GM18868 (cell line): Measurements from ENCODE around the gene CXCL6.

Experiments
- ATAC-seq: cut with Tn5 transposase; IDR thresholded peaks from one replicate; pipeline ENCODE4 v1.9.1; 2021; ENCODE audit warnings: mild to moderate bottlenecking, moderate library complexity; ENCODE audit not compliant: unreplicated experiment

Gene CXCL6

DNA sequence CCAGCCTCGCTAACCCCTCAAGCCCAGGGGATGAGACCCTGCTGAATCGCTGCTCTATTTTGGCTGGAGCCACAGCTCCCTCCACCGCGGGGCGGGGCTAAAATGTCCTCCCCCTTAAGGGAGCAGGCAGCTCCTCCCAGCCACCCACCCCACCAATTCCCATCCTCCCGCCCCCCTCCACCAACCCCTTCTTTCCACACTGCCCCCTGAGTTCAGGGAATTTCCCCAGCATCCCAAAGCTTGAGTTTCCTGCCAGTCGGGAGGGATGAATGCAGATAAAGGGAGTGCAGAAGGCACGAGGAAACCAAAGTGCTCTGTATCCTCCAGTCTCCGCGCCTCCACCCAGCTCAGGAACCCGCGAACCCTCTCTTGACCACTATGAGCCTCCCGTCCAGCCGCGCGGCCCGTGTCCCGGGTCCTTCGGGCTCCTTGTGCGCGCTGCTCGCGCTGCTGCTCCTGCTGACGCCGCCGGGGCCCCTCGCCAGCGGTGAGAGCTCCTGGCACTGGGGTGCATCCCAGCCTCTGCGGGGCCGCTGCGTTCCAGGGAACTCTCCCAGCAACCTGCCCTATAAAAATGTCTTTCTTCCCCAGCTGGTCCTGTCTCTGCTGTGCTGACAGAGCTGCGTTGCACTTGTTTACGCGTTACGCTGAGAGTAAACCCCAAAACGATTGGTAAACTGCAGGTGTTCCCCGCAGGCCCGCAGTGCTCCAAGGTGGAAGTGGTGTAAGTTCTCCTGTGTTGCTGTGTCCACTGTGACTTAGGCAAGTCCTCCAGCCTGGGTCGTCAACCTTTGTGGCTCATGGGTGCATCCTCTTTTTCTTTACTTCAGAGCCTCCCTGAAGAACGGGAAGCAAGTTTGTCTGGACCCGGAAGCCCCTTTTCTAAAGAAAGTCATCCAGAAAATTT, at the start of gene CXCL6:
Gene CXCL6, plus strand, starts transcription at position 306 of the 907 bp plus-strand sequence. Its CDS starts 73 bp downstream, at position 379.
- no peak for ATAC-seq

- ATAC-seq: no peak
These were observed 48.1 kb upstream of the CXCL6 start for GRCh38 chr4:73788411-73788810.

- no peak for ATAC-seq
These were observed 37.6 kb upstream of the CXCL6 start for GRCh38 chr4:73798842-73799241.

DNA sequence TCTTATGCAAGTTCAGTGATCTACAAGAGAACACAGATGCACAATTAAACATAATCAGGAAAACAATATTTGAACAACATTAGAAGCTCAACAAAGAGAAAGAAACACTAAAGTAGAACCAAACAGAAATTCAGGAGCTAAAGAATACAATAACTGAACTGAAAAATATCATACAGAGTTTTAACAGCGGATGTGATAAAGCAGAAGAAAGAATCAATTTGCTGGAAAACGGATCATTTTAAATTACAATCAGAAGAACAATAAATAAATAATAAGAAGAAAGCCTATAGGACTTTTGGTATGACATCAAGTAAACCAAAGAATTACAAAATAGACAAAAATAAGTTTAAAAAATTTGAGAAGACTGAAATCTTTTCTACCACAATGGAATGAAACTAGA, 36.3 kb upstream of the CXCL6 start:
- no peak for ATAC-seq

GRCh38 chr4:73801692-73802091, 34.8 kb upstream of the CXCL6 start:
- no peak for ATAC-seq

DNA sequence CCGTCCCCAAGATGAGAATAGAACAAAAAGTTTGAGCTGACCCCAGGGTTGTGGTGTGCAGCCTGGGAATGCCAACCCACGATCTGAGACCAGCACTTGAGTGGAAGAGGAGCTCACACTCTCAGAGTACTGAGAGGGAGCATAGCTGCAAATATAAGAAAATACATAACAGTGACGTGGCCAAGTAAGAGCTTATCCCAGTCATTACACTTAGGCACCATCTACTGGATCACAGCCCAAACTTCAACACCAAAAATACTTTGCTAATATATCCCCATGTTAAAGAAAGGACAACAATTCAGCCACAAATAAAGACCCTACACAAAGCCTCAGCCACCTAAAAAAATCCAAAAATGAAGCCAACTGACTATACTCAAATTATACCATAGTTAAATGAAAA, 33.3 kb upstream of the CXCL6 start:
- no peak for ATAC-seq

- no peak for ATAC-seq
These were observed 26.3 kb upstream of the CXCL6 start for GRCh38 chr4:73810191-73810590.

GRCh38 chr4:73811841-73812240, 24.6 kb upstream of the CXCL6 start:
- no peak for ATAC-seq

DNA sequence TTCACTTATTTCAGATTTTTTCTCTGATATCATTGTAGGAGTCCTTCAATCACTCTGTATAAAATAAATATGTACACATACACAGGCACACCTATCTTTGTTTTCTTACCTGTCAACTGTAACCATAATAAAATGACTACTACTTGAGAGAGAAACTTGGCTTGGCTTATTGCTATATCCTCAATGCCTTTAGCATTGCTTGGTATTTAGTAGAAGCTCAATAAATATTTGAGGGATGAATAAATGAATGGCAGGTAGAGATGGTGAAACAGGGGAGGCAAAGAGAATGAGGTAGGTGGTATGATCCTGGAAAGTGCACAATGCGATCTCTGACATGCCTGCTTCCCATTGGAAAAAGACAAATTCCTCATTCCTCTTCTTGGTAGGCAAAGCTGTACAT, 21.8 kb upstream of the CXCL6 start:
- no peak for ATAC-seq

DNA sequence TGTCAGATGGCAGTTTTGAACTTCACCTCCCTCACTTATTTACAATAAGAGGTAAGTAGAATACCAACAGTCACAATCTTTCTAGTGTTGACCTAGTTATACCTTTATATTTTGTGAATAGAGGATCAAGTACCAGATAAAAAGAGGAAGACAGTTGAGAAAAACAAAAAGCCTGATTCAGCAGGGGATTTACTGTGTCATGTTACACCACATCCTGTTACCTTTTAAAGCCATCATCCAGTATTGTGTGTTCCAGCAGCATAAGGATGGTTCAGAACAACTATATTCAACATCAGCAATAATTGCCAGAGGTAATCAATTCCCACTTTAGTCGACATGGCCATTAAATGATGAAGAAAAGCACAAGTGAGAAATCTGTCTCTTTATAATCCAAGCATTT, 21.3 kb upstream of the CXCL6 start:
- ATAC-seq: no peak

- no peak for ATAC-seq
These were observed 19.7 kb upstream of the CXCL6 start for GRCh38 chr4:73816814-73817213.

- ATAC-seq: no peak
These were observed 19.1 kb upstream of the CXCL6 start for GRCh38 chr4:73817341-73817740.

GRCh38 chr4:73821325-73821724, 15.2 kb upstream of the CXCL6 start:
- no peak for ATAC-seq

- no peak for ATAC-seq
These were observed 14.1 kb upstream of the CXCL6 start for GRCh38 chr4:73822389-73822788.

DNA sequence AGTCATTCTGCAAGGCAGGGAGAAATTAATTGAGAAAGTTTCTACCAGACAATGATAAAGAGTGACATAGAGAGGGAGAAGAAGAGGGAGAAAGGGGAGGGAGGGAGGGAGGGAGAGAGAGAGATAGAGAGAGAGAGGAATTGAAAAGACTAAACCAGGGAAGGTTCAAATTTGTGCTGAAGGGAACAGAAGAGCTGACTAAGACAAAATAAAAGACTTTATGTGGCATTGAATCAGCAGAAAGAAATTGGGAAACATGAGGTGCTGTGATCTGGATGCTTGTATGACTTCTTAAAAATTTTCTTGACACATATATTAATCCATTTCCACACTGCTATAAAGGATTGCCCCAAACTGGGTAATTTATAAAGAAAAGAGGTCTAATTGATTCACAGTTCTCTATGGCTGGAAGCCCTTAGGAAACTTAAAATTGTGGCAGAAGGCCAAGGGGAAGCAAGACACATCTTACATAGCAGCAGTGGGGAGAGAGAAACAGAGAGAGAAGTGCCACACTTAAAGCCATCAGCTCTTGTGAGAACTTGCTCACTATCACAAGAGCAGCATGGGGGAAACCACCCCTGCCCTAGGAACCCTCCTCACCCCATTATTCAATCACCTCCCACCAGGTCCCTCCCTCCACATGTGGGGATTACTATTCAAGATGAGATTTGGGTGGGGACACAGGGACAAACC, 13.5 kb upstream of the CXCL6 start:
- no peak for ATAC-seq

DNA sequence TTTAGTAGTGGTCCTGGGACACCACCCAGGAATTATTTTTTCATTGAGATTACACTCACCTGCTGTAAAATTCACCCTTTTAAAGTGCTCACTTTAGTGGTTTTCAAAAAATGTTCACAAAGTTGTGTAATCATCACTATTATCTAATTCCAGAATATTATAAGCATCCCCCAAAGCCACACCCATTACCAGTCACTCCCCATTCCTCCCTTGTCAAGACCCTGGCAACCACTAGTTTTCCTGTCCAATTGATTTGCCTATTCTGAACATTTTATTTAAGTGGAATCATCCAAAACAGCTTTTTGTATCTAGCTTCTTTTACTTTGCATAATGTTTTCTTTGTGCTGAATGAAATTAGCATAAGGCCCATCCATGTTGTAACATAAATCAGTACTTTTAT, 12.7 kb upstream of the CXCL6 start:
- no peak for ATAC-seq

DNA sequence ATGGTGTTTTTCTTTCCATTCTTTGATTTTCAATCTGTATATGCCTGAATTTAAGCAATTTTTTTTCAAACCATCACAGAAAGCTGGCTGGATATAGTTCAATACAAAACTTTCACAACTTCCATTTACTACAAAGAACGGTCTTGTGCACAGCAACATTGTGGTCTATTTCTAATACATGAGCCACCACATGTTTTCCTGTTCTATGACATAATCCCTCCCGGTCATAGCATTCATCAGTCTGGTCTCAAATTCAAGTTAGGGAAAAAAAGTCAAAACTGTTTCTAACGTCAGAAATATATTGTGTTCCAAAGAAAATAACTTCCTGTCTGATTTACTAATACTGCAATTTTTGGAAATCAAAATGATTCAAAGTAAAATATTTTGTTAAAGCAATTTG, 7.5 kb upstream of the CXCL6 start:
- ATAC-seq: no peak

DNA sequence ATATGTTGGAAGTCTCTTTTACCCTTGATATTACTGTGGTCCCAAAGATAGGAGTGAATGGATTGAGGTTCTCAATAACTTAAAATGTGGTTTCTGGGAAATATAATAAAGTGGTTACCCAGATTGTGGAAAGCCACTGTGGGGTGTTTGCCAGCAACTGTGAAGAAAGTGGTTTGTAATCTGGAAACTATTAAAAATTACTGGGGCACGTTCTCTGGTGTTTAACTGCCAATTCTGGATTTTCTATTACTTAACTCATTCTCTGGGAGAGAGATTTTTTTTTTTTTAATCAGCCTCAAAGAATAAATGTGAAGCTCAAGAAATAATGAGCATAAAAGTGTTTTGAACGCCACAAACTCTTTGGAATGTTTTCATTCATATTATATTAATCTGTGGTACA, 4.9 kb upstream of the CXCL6 start:
- no peak for ATAC-seq

DNA sequence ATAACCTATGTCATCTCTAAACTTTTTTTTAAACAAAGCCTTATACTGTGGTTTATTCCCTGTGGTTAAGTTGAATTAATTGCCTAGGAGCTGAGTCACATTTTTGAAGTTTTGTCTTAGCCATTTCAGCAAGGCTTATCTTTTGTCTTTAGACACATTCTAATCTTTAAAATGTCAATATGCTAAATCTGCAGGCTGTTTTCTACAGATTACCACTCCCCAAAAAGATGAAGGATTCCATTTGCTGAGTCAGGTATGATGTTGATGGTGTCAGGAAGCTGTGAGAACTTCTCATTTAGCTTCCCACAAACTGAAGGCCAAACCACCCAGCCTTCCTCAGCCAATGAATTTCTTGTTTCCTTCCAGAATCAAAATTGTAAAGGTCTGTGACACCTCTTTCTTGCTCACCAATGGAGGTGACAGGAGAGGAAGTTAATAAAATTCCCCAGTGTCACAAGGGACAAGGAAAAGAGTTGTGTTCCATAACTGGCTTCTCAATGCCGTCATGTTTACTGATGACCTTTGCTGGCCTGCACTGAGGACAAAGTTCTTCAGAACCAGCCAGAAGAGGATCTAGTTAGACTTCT, 3.7 kb upstream of the CXCL6 start:
- no peak for ATAC-seq

DNA sequence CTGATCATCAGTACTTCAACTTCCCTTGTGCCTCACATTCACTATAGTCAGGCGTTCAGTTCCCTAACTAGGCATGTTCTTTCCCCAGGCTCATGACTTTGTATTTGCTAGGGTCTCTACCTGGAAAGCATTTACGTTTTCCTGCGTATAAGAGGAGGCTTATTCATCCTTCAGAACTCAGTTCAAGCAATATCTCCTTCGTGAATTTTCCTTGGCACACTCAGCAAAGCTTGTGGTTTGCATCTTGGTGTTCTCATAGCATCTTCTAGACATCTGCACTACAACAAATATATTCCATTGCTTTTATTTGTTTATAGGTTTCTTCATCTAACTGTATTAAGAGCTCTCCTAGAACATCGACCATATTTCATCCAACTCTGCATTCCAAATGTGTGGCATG, 2.6 kb downstream of the CXCL6 start:
- no peak for ATAC-seq

GRCh38 chr4:73839715-73840114, 3.2 kb downstream of the CXCL6 start:
- ATAC-seq: no peak
